DMS114 treated with DMSO at 0.1 percent for 48 hours (cell line): Measurements from ENCODE around the gene FBXL4.

Experiments
- DNase-seq: peaks from one replicate; lab custom pipeline; 2025; ENCODE audit not compliant: unreplicated experiment; lab: John Stamatoyannopoulos, UW

Gene FBXL4

GRCh38 chr6:98827295-98828159 is 120.2 kb downstream of the FBXL4 start:
- DNase-seq: no peak

GRCh38 chr6:98825600-98826230 is 122.0 kb downstream of the FBXL4 start:
- DNase-seq: no peak

GRCh38 chr6:98824902-98825599 is 122.7 kb downstream of the FBXL4 start:
- no peak for DNase-seq

- DNase-seq: no peak
Measured at GRCh38 chr6:98824162-98824901, 123.4 kb downstream of the FBXL4 start.

GRCh38 chr6:98823428-98824161 is 124.2 kb downstream of the FBXL4 start:
- no peak for DNase-seq

GRCh38 chr6:98821756-98822405 is 125.9 kb downstream of the FBXL4 start:
- DNase-seq: no peak
